HCT116 (cell line): ENCODE data around the gene PLEKHM3. TPM values are rescaled to one million over a fixed set of nuclear protein-coding genes. Genes with fewer than 3 reads are reported as not detected.

ENCODE experiments used
- ATAC-seq: fragments of 200-7000 bp; cut with Tn5 transposase; 2 replicates; pipeline ENCODE4 v1.9.1; 2020; ENCODE audit warnings: mild to moderate bottlenecking, moderate library complexity
- BruUV-seq: library from RNA; stranded (reverse); fragments of 400-500 nt; replicated peaks from 2 replicates; lab custom pipeline; 2021; lab: Mats Ljungman, UMichigan
- CTCF ChIA-PET: fragments of 300-600 bp; sonication (Branson Sonifier 250); formaldehyde crosslinking; loops from one replicate; lab custom pipeline; 2021; ENCODE audit warnings: antibody characterized with exemption; lab: Charles Lee
- POLR2A ChIA-PET: fragments of 300-600, 350-600 bp; sonication (Branson Sonifier 250); formaldehyde crosslinking; loops from one replicate; lab custom pipeline; 2021; ENCODE audit warnings: antibody characterized with exemption; lab: Charles Lee
- RAD21 ChIA-PET, 2 experiments: fragments of 300-600 bp; sonication (Branson Sonifier 250); formaldehyde crosslinking; loops; one replicate each; lab custom pipeline; 2023; ENCODE audit warnings: low total read pairs in 2 of 2; ENCODE audit not compliant: uncharacterized antibody in 2 of 2, unreplicated experiment in 2 of 2, low non-redundant PET in 1 of 2; lab: Charles Lee
- DNase-seq: peaks from one replicate; pipeline ENCODE4 v3.0.0-alpha.2; 2010; ENCODE audit warnings: low read depth, low spot score
- H2AFZ ChIP-seq: fragments of 200-600 bp; shearing (Covaris generic), sonication (generic); 2 replicates; pipeline ENCODE4 v1.6.1; 2017; ENCODE audit warnings: low read depth, mixed run types, mixed read lengths, antibody characterized with exemption, low read length; ENCODE audit not compliant: poor library complexity, severe bottlenecking
- H3K27ac ChIP-seq: 2 replicates; pipeline ENCODE4 v1.5.1; 2012; ENCODE audit warnings: low read depth, low read length
- H3K27me3 ChIP-seq: fragments of 200-600 bp; sonication (generic); 2 replicates; pipeline ENCODE4 v1.6.1; 2016; ENCODE audit warnings: mixed run types, low read length, mixed read lengths; ENCODE audit not compliant: insufficient read depth
- H3K36me3 ChIP-seq, 2 experiments: fragments of 200-500 bp in 1 of 2; fragments of 200-600 bp in 1 of 2; sonication (Bioruptor generic) in 1 of 2; sonication (generic) in 1 of 2; 2 replicates each; pipeline versions ENCODE4 v1.5.1 to v1.6.1; 2014 to 2016; ENCODE audit warnings: low read length in 2 of 2, inconsistent platforms in 1 of 2, mixed read lengths in 1 of 2, mixed run types in 1 of 2; ENCODE audit not compliant: insufficient read depth in 2 of 2, control insufficient read depth in 1 of 2
- H3K4me1 ChIP-seq, 2 experiments: fragments of 200-600 bp in 1 of 2; sonication (generic) in 1 of 2; 2 replicates each; pipeline versions ENCODE4 v1.5.1 to v1.6.1; 2012 to 2017; ENCODE audit warnings: low read length in 2 of 2, inconsistent platforms in 1 of 2, mild to moderate bottlenecking in 1 of 2, mixed read lengths in 1 of 2, mixed run types in 1 of 2, moderate library complexity in 1 of 2; ENCODE audit not compliant: insufficient read depth in 2 of 2, control insufficient read depth in 1 of 2
- H3K4me2 ChIP-seq: fragments of 200-600 bp; sonication (generic); 2 replicates; pipeline ENCODE4 v1.6.1; 2017; ENCODE audit warnings: mixed run types, low read length, mixed read lengths
- H3K4me3 ChIP-seq, 2 experiments: fragments of 200-600 bp in 1 of 2; sonication (generic) in 1 of 2; replicated peaks in 1 of 2; 2 replicates each; pipeline ENCODE4 v1.5.1; 2011 to 2016; ENCODE audit warnings: low read length in 2 of 2, control low read depth in 1 of 2, low read depth in 1 of 2, mild to moderate bottlenecking in 1 of 2, mixed read lengths in 1 of 2, mixed run types in 1 of 2
- H3K79me2 ChIP-seq: fragments of 200-600 bp; sonication (generic); 2 replicates; pipeline ENCODE4 v1.6.1; 2017; ENCODE audit warnings: mild to moderate bottlenecking, mixed run types, low read length, moderate library complexity, mixed read lengths; ENCODE audit not compliant: insufficient read depth
- H3K9ac ChIP-seq: fragments of 200-600 bp; sonication (generic); 2 replicates; pipeline ENCODE4 v1.6.1; 2016; ENCODE audit warnings: low read length, mixed read lengths
- H3K9me2 ChIP-seq: fragments of 200-600 bp; sonication (generic), shearing (Covaris generic); 2 replicates; pipeline ENCODE4 v1.6.1; 2017; ENCODE audit warnings: mixed run types, mild to moderate bottlenecking, moderate library complexity; ENCODE audit not compliant: insufficient read depth
- H3K9me3 ChIP-seq, 2 experiments: fragments of 200-500 bp in 1 of 2; fragments of 200-600 bp in 1 of 2; sonication (Bioruptor generic) in 1 of 2; sonication (generic) in 1 of 2; 2 replicates each; pipeline ENCODE4 v1.6.1; 2014 to 2017; ENCODE audit warnings: low read length in 2 of 2, mixed read lengths in 2 of 2, inconsistent platforms in 1 of 2, low read depth in 1 of 2, mild to moderate bottlenecking in 1 of 2, mixed run types in 1 of 2, moderate library complexity in 1 of 2; ENCODE audit not compliant: control insufficient read depth in 1 of 2, insufficient read depth in 1 of 2
- H4K20me1 ChIP-seq: fragments of 200-600 bp; sonication (generic), shearing (Covaris generic); 2 replicates; pipeline ENCODE4 v1.6.1; 2017; ENCODE audit warnings: mixed run types, mild to moderate bottlenecking, moderate library complexity; ENCODE audit not compliant: insufficient read depth
- ELF1 ChIP-seq: IDR thresholded peaks from 2 replicates; pipeline ENCODE4 v1.6.1; 2012; ENCODE audit warnings: low read depth, borderline replicate concordance
- EZH2phosphoT487 ChIP-seq: fragments of 200-600 bp; IDR thresholded peaks from 2 replicates; pipeline ENCODE4 v1.6.1; 2018; ENCODE audit warnings: antibody characterized with exemption, borderline replicate concordance
- FOSL1 ChIP-seq: IDR thresholded peaks from 2 replicates; pipeline ENCODE4 v1.6.1; 2012; ENCODE audit warnings: low read depth
- SRF ChIP-seq: IDR thresholded peaks from 2 replicates; pipeline ENCODE4 v1.6.1; 2012; ENCODE audit warnings: low read depth
- intact Hi-C: fragments of 100-400 bp; cut with micrococcal nuclease; formaldehyde crosslinking; loops from 2 replicates; pipeline ENCODE4 v1.10.0; 2022
- total RNA-seq: library from RNA; stranded (reverse); gene quantifications from one replicate; pipeline ENCODE4 v1.2.1, GENCODE V29; 2021; ENCODE audit not compliant: unreplicated experiment
- TF ChIP-seq, protein P1 (sequence below), 3 experiments: fragments of 200-600 bp in 1 of 3; sonication (generic) in 1 of 3; IDR thresholded peaks in 2 of 3; conservative IDR thresholded peaks in 1 of 3; 2 replicates each; pipeline ENCODE4 v1.5.1; 2012 to 2017; ENCODE audit warnings: low read depth in 2 of 3, low read length in 2 of 3, antibody characterized with exemption in 1 of 3, borderline replicate concordance in 1 of 3, control low read depth in 1 of 3, mild to moderate bottlenecking in 1 of 3, mixed read lengths in 1 of 3, mixed run types in 1 of 3, moderate library complexity in 1 of 3; ENCODE audit not compliant: insufficient read depth in 1 of 3

Gene PLEKHM3
- total RNA-seq, 1 experiment from 2014 or later = 6.3 TPM

DNA sequence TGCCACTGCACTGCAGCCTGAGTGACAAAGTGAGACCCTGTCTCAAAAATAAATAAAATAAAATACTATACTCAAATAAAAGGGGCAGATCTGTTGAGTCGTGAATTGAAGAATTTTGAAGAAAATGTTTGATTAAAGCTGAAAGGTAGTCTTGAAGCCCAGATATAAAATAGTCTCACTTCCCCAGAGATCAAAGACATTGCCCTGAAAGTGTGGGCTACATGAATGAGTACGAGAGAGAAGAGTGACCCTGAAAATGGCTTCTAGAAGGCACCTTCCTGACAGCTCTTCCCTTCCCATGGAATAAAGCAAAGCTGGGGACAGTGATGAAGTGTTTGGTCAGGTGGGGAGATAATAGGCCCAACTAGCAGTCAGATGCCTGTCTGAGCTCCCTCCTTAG, 241.8 kb downstream of the PLEKHM3 start:
- Histone ChIP-seq H3K9me2 (no peaks in the 10 kb centered on the region), H3K36me3 (no peaks in the 10 kb centered on the region), H2AFZ (no peak overlapping the region), H3K4me2 (no peak overlapping the region), H3K9me3 (no peaks in the 10 kb centered on the region), H3K9ac (no peak overlapping the region), H3K4me1 (peaks cover 0 to 6% of the 10 kb centered on the region in 2 experiments; a peak in 1 of 4 replicates), H3K27me3 (no peaks in the 10 kb centered on the region), H3K4me3 (no peak overlapping the region), H3K79me2 (no peaks in the 10 kb centered on the region), H4K20me1 (no peaks in the 10 kb centered on the region), H3K27ac (no peak overlapping the region)
- DNase-seq = no peak
- intact Hi-C loops = no loop called here
- TF ChIP-seq SRF (no peak), EZH2phosphoT487 (no peak)
- ChIA-PET POLR2A (no interaction called here), CTCF (no interaction called here), RAD21 (no interaction called here)
- no peak for ATAC-seq
- BruUV-seq = no TSS peak

DNA sequence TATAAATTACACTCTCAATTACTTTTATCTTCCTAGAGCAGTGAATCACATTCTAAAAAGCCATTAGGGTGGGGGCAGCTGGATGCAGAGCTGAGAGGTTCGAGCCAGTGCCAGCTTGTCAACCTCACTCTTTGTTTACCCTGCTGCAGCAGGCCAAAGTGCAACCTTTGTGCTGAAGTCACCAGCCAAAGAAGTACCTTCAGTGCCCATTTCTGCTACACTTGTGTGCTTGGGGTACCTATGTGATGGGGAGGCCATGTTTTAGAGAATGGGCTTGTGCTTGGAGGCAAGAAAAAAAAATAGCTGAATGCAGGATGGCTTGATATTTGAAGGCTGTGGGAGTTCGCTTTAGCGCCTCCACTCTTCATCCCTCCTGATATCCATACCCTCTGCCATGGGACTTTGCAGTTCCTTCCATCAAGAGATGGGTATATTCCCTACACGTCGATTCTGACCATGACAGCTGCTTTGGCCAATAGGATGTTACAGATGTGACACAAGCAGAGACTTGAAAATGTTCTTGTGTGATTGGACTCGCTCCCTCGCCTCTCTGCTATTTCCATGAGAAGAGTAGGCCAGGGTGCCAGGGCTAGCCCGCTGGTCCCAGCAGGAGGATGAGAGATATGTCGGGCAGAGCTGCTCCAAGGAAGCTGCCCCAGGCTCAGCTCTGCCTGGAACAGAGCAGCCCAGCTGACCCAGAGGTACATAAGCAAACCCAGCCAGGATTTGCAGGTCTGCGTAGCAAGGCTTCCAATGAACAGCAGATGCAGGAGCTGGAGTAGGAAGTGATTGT, 242.9 kb downstream of the PLEKHM3 start:
- DNase-seq = no peak
- H3K27me3 ChIP-seq = no peaks in the 10 kb centered on the region
- no peak overlapping the region for H3K4me2 ChIP-seq
- H3K4me3 ChIP-seq = no peak overlapping the region
- no peaks in the 10 kb centered on the region for H4K20me1 ChIP-seq
- ChIA-PET POLR2A (no interaction called here), CTCF (no interaction called here), RAD21 (no interaction called here)
- H3K9ac ChIP-seq = no peak overlapping the region
- no TSS peak for BruUV-seq
- H3K27ac ChIP-seq = no peak overlapping the region
- H2AFZ ChIP-seq = no peak overlapping the region
- intact Hi-C loops = no loop called here
- ATAC-seq = no peak
- no peaks in the 10 kb centered on the region for H3K79me2 ChIP-seq
- H3K4me1 ChIP-seq = peaks cover 0 to 6% of the 10 kb centered on the region in 2 experiments; a peak in 1 of 4 replicates
- TF ChIP-seq, protein P1, sequence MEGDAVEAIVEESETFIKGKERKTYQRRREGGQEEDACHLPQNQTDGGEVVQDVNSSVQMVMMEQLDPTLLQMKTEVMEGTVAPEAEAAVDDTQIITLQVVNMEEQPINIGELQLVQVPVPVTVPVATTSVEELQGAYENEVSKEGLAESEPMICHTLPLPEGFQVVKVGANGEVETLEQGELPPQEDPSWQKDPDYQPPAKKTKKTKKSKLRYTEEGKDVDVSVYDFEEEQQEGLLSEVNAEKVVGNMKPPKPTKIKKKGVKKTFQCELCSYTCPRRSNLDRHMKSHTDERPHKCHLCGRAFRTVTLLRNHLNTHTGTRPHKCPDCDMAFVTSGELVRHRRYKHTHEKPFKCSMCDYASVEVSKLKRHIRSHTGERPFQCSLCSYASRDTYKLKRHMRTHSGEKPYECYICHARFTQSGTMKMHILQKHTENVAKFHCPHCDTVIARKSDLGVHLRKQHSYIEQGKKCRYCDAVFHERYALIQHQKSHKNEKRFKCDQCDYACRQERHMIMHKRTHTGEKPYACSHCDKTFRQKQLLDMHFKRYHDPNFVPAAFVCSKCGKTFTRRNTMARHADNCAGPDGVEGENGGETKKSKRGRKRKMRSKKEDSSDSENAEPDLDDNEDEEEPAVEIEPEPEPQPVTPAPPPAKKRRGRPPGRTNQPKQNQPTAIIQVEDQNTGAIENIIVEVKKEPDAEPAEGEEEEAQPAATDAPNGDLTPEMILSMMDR (IDR thresholded peaks at IDR 0.05 in 2 of 3, conservative IDR thresholded peaks at IDR 0.05 in 1 of 3; ENCODE audit: borderline replicate concordance in 1 of 3, insufficient read depth in 1 of 3, low read depth in 2 of 3, low read length in 2 of 3) = no peak
- TF ChIP-seq FOSL1 = no peak
- TF ChIP-seq ELF1 = no peak
- no peaks in the 10 kb centered on the region for H3K36me3 ChIP-seq
- no peaks in the 10 kb centered on the region for H3K9me2 ChIP-seq
- no peaks in the 10 kb centered on the region for H3K9me3 ChIP-seq
